Measurements from ENCODE around the gene HIPK4. TPM values are rescaled to one million over a fixed set of nuclear protein-coding genes. Genes with fewer than 3 reads are reported as not detected.
A peak's percentile ranks its signal among the peaks of the same experiment; 100 is the strongest.

Gene HIPK4
- total and polyA plus RNA-seq, 2 donors: 0.20 TPM; not detected in 1

GRCh38 chr19:40358773-40359172 is 31.2 kb downstream of the HIPK4 start:
- DNase-seq (ENCODE audit: extremely low spot score): no peak
- H3K4me1 ChIP-seq (ENCODE audit: insufficient read depth): peaks cover 2% of the 10 kb centered on the region
- WGBS: 92% methylated on average over 5 of the region's 5 CpGs
- no peaks in the 10 kb centered on the region for H3K36me3 ChIP-seq (ENCODE audit: insufficient read depth)
- no peak overlapping the region for H3K27ac ChIP-seq (ENCODE audit: low read depth)
- H3K4me3 ChIP-seq (ENCODE audit: low read depth, low read length): no peak overlapping the region

DNA sequence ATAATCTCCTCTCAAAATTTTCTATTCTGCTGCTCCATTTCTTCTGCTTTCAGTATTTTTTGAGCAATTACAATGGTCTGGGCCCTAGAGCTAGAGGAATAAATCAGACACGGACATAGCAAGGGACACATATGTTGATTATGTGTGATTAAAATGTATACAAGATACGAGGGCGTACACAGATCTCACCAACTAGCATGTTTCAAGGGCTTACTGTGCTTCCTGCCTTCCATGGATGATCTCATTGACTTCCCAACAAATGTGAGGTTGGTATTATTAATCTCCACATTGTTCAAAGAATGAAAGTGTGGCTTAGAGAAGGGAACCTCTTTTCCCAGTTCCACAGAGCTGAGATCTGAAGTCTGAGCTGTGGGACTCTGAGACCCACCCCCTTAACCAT is 32.3 kb downstream of the HIPK4 start:
- H3K4me1 ChIP-seq (ENCODE audit: insufficient read depth): peaks cover 2% of the 10 kb centered on the region
- WGBS: 63% methylated on average over 3 of the region's 3 CpGs
- H3K4me3 ChIP-seq (ENCODE audit: low read depth, low read length): no peak overlapping the region
- no peaks in the 10 kb centered on the region for H3K36me3 ChIP-seq (ENCODE audit: insufficient read depth)
- DNase-seq (ENCODE audit: extremely low spot score): no peak
- no peak overlapping the region for H3K27ac ChIP-seq (ENCODE audit: low read depth)

DNA sequence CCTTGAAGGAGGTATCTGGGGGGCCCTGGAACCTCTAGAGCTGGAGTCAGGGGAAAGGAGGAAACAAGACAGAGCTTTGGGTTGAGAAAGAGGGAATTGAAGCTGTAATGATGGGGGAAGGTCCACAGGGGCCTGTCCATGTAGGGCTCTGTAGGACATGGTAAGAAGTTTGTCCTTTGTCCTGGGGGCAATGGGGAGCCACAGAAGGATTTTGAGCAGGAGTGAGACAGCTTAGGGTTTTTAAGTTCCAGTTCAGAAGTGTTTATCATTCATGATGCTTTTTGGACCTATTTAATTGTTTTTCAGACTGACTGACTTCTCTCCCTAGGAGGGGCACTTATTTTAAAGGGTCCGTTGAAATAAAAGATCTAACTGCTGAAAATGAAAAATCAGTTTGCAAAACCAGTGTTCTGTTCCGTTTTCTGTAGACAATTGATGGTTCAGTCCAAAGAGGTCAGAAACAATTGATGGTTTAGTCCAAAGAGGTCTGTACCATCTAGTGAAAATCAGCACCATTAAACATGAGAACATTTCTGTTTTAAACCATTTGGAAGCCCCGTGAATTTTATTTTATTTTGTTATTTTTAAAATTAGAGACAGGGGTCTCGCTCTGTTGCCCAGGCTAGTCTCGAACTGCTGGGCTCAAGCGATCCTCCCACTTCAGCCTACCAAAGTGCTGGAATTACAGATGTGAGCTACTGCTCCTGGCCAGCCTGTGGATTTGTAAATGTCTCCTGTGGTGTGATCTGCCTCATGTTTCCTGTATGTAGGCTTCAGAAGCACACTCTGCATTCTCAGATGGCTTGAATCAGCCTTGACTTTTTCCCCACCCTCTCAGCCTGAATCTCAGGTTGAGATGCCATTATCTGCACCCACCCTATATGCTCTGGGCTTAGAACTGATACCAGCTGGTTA is 33.0 kb downstream of the HIPK4 start:
- Histone ChIP-seq H3K27ac (ENCODE audit: low read depth) (no peak overlapping the region), H3K4me1 (ENCODE audit: insufficient read depth) (peaks cover 2% of the 10 kb centered on the region), H3K4me3 (ENCODE audit: low read depth, low read length) (no peak overlapping the region), H3K36me3 (ENCODE audit: insufficient read depth) (no peaks in the 10 kb centered on the region)
- DNase-seq (ENCODE audit: extremely low spot score): no peak
- 81% methylated on average over 6 of the region's 6 CpGs for WGBS

DNA sequence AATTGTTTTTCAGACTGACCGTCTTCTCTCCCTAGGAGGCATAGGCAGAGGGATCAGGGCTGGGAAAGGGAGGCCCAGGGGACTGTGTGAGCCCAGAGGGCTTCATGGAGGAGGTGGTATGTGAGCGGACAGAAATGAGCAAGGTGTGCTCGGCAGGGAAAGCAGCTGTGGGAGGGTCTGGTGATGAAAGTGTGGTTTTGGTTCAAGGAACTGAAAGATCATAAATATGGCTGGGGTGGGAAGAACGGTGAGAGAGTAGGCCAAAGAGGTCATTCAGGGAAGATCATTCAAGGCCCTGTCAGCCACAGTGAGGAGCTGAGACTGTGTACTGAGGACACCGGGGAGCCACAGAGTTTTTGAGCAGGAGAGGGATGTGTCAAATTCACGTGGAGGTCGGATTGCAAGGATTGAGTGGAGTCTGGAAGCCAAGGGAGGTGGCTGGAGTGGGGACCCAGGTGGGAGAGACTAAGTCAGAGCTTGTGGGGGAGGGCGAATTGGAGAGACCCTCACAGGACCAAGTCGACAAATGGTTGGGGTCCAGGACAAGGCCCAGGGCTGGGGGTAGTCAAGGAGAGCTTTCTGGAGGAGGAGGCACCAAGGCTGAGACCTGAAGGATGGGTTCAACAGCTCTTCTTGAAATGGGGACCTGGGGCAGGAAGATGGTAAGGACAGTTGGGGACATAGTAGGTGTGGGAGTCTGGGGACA is 33.9 kb downstream of the HIPK4 start:
- H3K27ac ChIP-seq (ENCODE audit: low read depth): no peak overlapping the region
- H3K4me3 ChIP-seq (ENCODE audit: low read depth, low read length): no peak overlapping the region
- WGBS: 83% methylated on average over 9 of the region's 9 CpGs
- no peak for DNase-seq (ENCODE audit: extremely low spot score)
- peaks cover 2% of the 10 kb centered on the region for H3K4me1 ChIP-seq (ENCODE audit: insufficient read depth)
- no peaks in the 10 kb centered on the region for H3K36me3 ChIP-seq (ENCODE audit: insufficient read depth)

DNA sequence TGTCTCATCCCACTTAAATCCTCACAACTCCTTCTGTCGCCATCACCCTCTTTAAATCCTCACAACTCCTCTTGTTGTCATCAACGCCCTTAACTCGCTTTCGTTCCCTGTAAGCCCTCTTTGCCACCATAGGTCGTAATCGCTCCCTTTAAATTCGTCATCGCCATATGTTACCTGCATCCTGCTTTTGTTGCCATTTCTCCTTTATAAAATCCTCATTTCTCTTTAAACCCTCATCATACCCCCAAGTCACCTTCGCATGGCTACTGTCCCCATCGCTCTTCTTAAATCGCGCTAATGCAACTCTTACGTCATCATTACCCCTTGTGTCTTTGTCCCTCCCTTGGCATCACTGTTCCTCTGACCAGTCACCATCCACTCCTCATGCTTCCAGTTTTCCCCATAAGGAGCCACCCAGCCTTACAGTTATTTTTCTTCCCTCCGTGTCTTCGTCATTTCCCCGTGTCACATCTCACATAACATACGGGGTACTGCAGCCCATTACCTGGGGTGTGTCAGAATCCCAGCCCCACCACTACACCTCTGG is 40.9 kb downstream of the HIPK4 start:
- 21% methylated on average over 17 of the region's 17 CpGs for WGBS
- DNase-seq (ENCODE audit: extremely low spot score): no peak
- no peaks in the 10 kb centered on the region for H3K36me3 ChIP-seq (ENCODE audit: insufficient read depth)

GRCh38 chr19:40348125-40348913 is 41.7 kb downstream of the HIPK4 start, which contains the start of the genes C19orf47 and PLD3:
Gene C19orf47 (minus strand): TSS chr19:40348397. CDS start chr19:40341857, 6,540 bp downstream.
Gene PLD3 (plus strand): TSS chr19:40348695. CDS start chr19:40366484, 17,789 bp downstream.
- Histone ChIP-seq H3K4me3 (ENCODE audit: low read depth, low read length) (peak within 1 kb of the TSS; percentile 68), H3K27ac (ENCODE audit: low read depth) (no peak within 1 kb of the TSS), H3K4me1 (ENCODE audit: insufficient read depth) (no peaks in the 10 kb centered on the region), H3K36me3 (ENCODE audit: insufficient read depth) (no peaks in the 10 kb centered on the region)
- peak; percentile 94 for DNase-seq (ENCODE audit: extremely low spot score)
- WGBS: under 1% methylated on average over 77 of the region's 77 CpGs

More for the DNA sequence above, 40.9 kb downstream of the HIPK4 start:
- Histone ChIP-seq H3K4me1 (ENCODE audit: insufficient read depth) (no peaks in the 10 kb centered on the region), H3K27ac (ENCODE audit: low read depth) (no peak overlapping the region), H3K4me3 (ENCODE audit: low read depth, low read length) (peak overlapping the region; percentile 48)

- Histone ChIP-seq H3K4me3 (ENCODE audit: low read depth, low read length) (no peak overlapping the region), H3K36me3 (ENCODE audit: insufficient read depth) (no peaks in the 10 kb centered on the region), H3K4me1 (ENCODE audit: insufficient read depth) (no peaks in the 10 kb centered on the region), H3K27ac (ENCODE audit: low read depth) (no peak overlapping the region)
- DNase-seq (ENCODE audit: extremely low spot score): no peak
- WGBS: 80% methylated on average over 7 of the region's 7 CpGs
These were observed 45.6 kb downstream of the HIPK4 start for GRCh38 chr19:40344422-40344821.

- Histone ChIP-seq H3K36me3 (ENCODE audit: insufficient read depth) (no peaks in the 10 kb centered on the region), H3K4me3 (ENCODE audit: low read depth, low read length) (no peak overlapping the region), H3K4me1 (ENCODE audit: insufficient read depth) (no peaks in the 10 kb centered on the region), H3K27ac (ENCODE audit: low read depth) (no peak overlapping the region)
- 87% methylated on average over 11 of the region's 11 CpGs for WGBS
- no peak for DNase-seq (ENCODE audit: extremely low spot score)
These were observed 47.2 kb downstream of the HIPK4 start for GRCh38 chr19:40342644-40343311.

GRCh38 chr19:40341601-40342482 is 48.1 kb downstream of the HIPK4 start:
- no peak for DNase-seq (ENCODE audit: extremely low spot score)
- no peaks in the 10 kb centered on the region for H3K4me1 ChIP-seq (ENCODE audit: insufficient read depth)
- no peak overlapping the region for H3K27ac ChIP-seq (ENCODE audit: low read depth)
- 63% methylated on average over 9 of the region's 9 CpGs for WGBS
- H3K4me3 ChIP-seq (ENCODE audit: low read depth, low read length): no peak overlapping the region
- no peaks in the 10 kb centered on the region for H3K36me3 ChIP-seq (ENCODE audit: insufficient read depth)

GRCh38 chr19:40339018-40339728 is 50.8 kb downstream of the HIPK4 start:
- no peak for DNase-seq (ENCODE audit: extremely low spot score)
- H3K27ac ChIP-seq (ENCODE audit: low read depth): no peak overlapping the region
- H3K4me1 ChIP-seq (ENCODE audit: insufficient read depth): no peaks in the 10 kb centered on the region
- H3K36me3 ChIP-seq (ENCODE audit: insufficient read depth): peaks cover 3% of the 10 kb centered on the region
- no peak overlapping the region for H3K4me3 ChIP-seq (ENCODE audit: low read depth, low read length)
- 96% methylated on average over 4 of the region's 4 CpGs for WGBS

DNA sequence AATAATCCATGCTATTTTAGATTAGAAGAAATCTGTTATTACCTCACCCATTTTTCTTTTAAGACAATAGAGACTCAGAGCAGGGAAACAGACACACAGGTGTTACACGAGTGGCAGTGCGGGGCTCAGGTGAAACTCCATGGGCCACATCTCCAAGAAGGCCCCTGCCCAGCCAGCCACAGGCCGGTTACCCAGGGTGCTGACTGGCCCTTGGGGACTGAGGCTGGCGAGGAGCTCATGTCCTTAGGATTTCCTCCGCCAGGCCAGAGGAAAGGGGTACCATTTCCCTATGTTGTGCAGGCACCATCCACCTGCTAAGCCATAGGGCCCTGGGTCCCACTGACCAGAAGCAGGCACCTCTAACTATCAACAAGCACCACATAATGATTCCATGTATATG is 52.4 kb downstream of the HIPK4 start:
- DNase-seq (ENCODE audit: extremely low spot score): no peak
- WGBS: 95% methylated on average over 5 of the region's 5 CpGs
- H3K4me1 ChIP-seq (ENCODE audit: insufficient read depth): no peaks in the 10 kb centered on the region
- no peak overlapping the region for H3K4me3 ChIP-seq (ENCODE audit: low read depth, low read length)
- peaks cover 3% of the 10 kb centered on the region for H3K36me3 ChIP-seq (ENCODE audit: insufficient read depth)
- H3K27ac ChIP-seq (ENCODE audit: low read depth): no peak overlapping the region
